GM12873 (cell line): Measurements from ENCODE around the gene CDC20B.

Source experiments
- CTCF ChIP-seq: IDR thresholded peaks from 2 replicates; pipeline ENCODE4 v1.5.1; 2012; ENCODE audit warnings: low read depth, mild to moderate bottlenecking, moderate library complexity, low read length, control low read depth; ENCODE audit not compliant: insufficient read depth; ENCODE audit errors: missing control alignments

The CDC20B gene

GRCh38 chr5:55205001-55205400 is 32.0 kb upstream of the CDC20B start:
- TF ChIP-seq CTCF: no peak

- TF ChIP-seq CTCF: no peak
Observed at GRCh38 chr5:55191165-55191564, 18.2 kb upstream of the CDC20B start.

- TF ChIP-seq CTCF: no peak
Observed at GRCh38 chr5:55188656-55189540, 15.9 kb upstream of the CDC20B start.

- peak; percentile 21 for TF ChIP-seq CTCF
Observed at GRCh38 chr5:55187370-55187769, 14.4 kb upstream of the CDC20B start.

- no peak for TF ChIP-seq CTCF
Observed at GRCh38 chr5:55180016-55180415, 7.0 kb upstream of the CDC20B start.

GRCh38 chr5:55177078-55177477 is 4.1 kb upstream of the CDC20B start:
- TF ChIP-seq CTCF: no peak

GRCh38 chr5:55176176-55176818 is 3.3 kb upstream of the CDC20B start:
- TF ChIP-seq CTCF: no peak
